Astrocyte (in vitro differentiated cells and primary cell): ENCODE measurements around the gene DLGAP1. TPM values are rescaled to one million over a fixed set of nuclear protein-coding genes. Genes with fewer than 3 reads are reported as not detected.

Experiments
- DNase-seq: peaks from one replicate; pipeline ENCODE4 v3.0.0-alpha.2; 2010; ENCODE audit warnings: low read depth
- FAIRE-seq: peaks from 2 replicates; lab custom pipeline; 2011; peaks lifted over from hg19 to GRCh38; lab: Jason Lieb, UNC
- H2AFZ ChIP-seq: 2 replicates; pipeline ENCODE4 v1.6.0; 2012; ENCODE audit warnings: low read depth, low read length, inconsistent platforms
- H3K27ac ChIP-seq: 2 replicates; pipeline ENCODE4 v1.5.1; 2011; ENCODE audit warnings: low read depth, low read length, inconsistent platforms
- H3K27me3 ChIP-seq: 2 replicates; pipeline ENCODE4 v1.6.0; 2011; ENCODE audit warnings: low read length, inconsistent platforms; ENCODE audit not compliant: insufficient read depth
- H3K36me3 ChIP-seq: 2 replicates; pipeline ENCODE4 v1.5.1; 2011; ENCODE audit warnings: low read length, inconsistent platforms; ENCODE audit not compliant: insufficient read depth
- H3K4me1 ChIP-seq: 2 replicates; pipeline ENCODE4 v1.5.1; 2011; ENCODE audit warnings: low read length, inconsistent platforms; ENCODE audit not compliant: insufficient read depth
- H3K4me2 ChIP-seq: 2 replicates; pipeline ENCODE4 v1.6.0; 2012; ENCODE audit warnings: low read length, inconsistent platforms
- H3K4me3 ChIP-seq: 2 replicates; pipeline ENCODE4 v1.5.1; 2011; ENCODE audit warnings: low read depth, mild to moderate bottlenecking, low read length, inconsistent platforms; ENCODE audit not compliant: insufficient read depth
- H3K79me2 ChIP-seq: 2 replicates; pipeline ENCODE4 v1.6.0; 2012; ENCODE audit warnings: mild to moderate bottlenecking, low read length, inconsistent platforms; ENCODE audit not compliant: insufficient read depth
- H3K9ac ChIP-seq: 2 replicates; pipeline ENCODE4 v1.6.0; 2012; ENCODE audit warnings: mild to moderate bottlenecking, low read length, inconsistent platforms
- H3K9me3 ChIP-seq: 2 replicates; pipeline ENCODE4 v1.5.1; 2012; ENCODE audit warnings: low read depth, mild to moderate bottlenecking, low read length, inconsistent platforms; ENCODE audit not compliant: insufficient read depth
- H4K20me1 ChIP-seq: 2 replicates; pipeline ENCODE4 v1.6.0; 2012; ENCODE audit warnings: low read length, inconsistent platforms; ENCODE audit not compliant: insufficient read depth
- H3K27ac Mint-ChIP-seq: one replicate; pipeline ENCODE4 v1.8.0; 2021; ENCODE audit warnings: mild to moderate bottlenecking, mixed read lengths; ENCODE audit not compliant: unreplicated experiment
- H3K27me3 Mint-ChIP-seq: one replicate; pipeline ENCODE4 v1.8.0; 2021; ENCODE audit warnings: low read depth, mixed read lengths; ENCODE audit not compliant: unreplicated experiment
- H3K36me3 Mint-ChIP-seq: one replicate; pipeline ENCODE4 v1.8.0; 2021; ENCODE audit warnings: low read depth, mixed read lengths; ENCODE audit not compliant: unreplicated experiment
- H3K4me1 Mint-ChIP-seq: one replicate; pipeline ENCODE4 v1.8.0; 2021; ENCODE audit warnings: low read depth, mixed read lengths; ENCODE audit not compliant: unreplicated experiment
- H3K4me3 Mint-ChIP-seq: one replicate; pipeline ENCODE4 v1.8.0; 2021; ENCODE audit warnings: mild to moderate bottlenecking, moderate library complexity, mixed read lengths; ENCODE audit not compliant: unreplicated experiment
- H3K9me3 Mint-ChIP-seq: one replicate; pipeline ENCODE4 v1.8.0; 2021; ENCODE audit warnings: mild to moderate bottlenecking, mixed read lengths; ENCODE audit not compliant: unreplicated experiment
- CTCF ChIP-seq: IDR thresholded peaks from 2 replicates; pipeline ENCODE4 v1.5.1; 2011; ENCODE audit warnings: low read depth, mild to moderate bottlenecking, inconsistent platforms, low read length, moderate library complexity; ENCODE audit not compliant: insufficient read depth
- EZH2 ChIP-seq: IDR thresholded peaks from 2 replicates; pipeline ENCODE4 v1.6.1; 2012; ENCODE audit warnings: mild to moderate bottlenecking, low read length, inconsistent platforms; ENCODE audit not compliant: insufficient read depth
- total RNA-seq: library from RNA; stranded (reverse); gene quantifications from 2 replicates; pipeline ENCODE4 v1.2.1, GENCODE V29; 2021

The DLGAP1 gene
- total RNA-seq, 1 donor from 2014 or later: 2.3 TPM

- Mint-ChIP-seq H3K4me1 (no peaks in the 10 kb centered on the region), H3K36me3 (no peaks in the 10 kb centered on the region), H3K27ac (no peak overlapping the region), H3K4me3 (no peak overlapping the region), H3K27me3 (no peaks in the 10 kb centered on the region), H3K9me3 (no peaks in the 10 kb centered on the region)
- FAIRE-seq: no peak
- no peaks in the 10 kb centered on the region for H3K9me3 ChIP-seq
- H3K27ac ChIP-seq: no peak overlapping the region
- no peaks in the 10 kb centered on the region for H3K36me3 ChIP-seq
- no peaks in the 10 kb centered on the region for H3K79me2 ChIP-seq
- no peak overlapping the region for H3K4me3 ChIP-seq
- TF ChIP-seq CTCF: no peak
- no peak for TF ChIP-seq EZH2
- no peak for DNase-seq
- H4K20me1 ChIP-seq: no peaks in the 10 kb centered on the region
- H2AFZ ChIP-seq: no peak overlapping the region
- H3K27me3 ChIP-seq: no peaks in the 10 kb centered on the region
- no peak overlapping the region for H3K4me2 ChIP-seq
- no peak overlapping the region for H3K9ac ChIP-seq
- no peaks in the 10 kb centered on the region for H3K4me1 ChIP-seq
Observed at GRCh38 chr18:3721771-3722648, 733.1 kb downstream of the DLGAP1 start.

- H3K4me1 ChIP-seq: no peaks in the 10 kb centered on the region
- H3K4me2 ChIP-seq: no peak overlapping the region
- FAIRE-seq (no peak), DNase-seq (no peak)
- TF ChIP-seq CTCF (no peak), EZH2 (no peak)
- no peaks in the 10 kb centered on the region for H3K36me3 ChIP-seq
- Mint-ChIP-seq H3K4me3 (no peak overlapping the region), H3K36me3 (no peaks in the 10 kb centered on the region), H3K4me1 (no peaks in the 10 kb centered on the region), H3K27ac (no peak overlapping the region), H3K9me3 (no peaks in the 10 kb centered on the region), H3K27me3 (no peaks in the 10 kb centered on the region)
- no peaks in the 10 kb centered on the region for H3K9me3 ChIP-seq
- H3K27ac ChIP-seq: no peak overlapping the region
- H3K4me3 ChIP-seq: no peak overlapping the region
- H2AFZ ChIP-seq: no peak overlapping the region
- H3K79me2 ChIP-seq: no peaks in the 10 kb centered on the region
- H3K9ac ChIP-seq: no peak overlapping the region
- H4K20me1 ChIP-seq: no peaks in the 10 kb centered on the region
- H3K27me3 ChIP-seq: no peaks in the 10 kb centered on the region
Observed at GRCh38 chr18:3720818-3721545, 734.1 kb downstream of the DLGAP1 start.
